ENCODE results near the gene ZNF836. TPM values are rescaled to one million over a fixed set of nuclear protein-coding genes. Genes with fewer than 3 reads are reported as not detected.

ZNF836 gene
- total and polyA plus RNA-seq, 9 of the 15 experiments (the other 6 are each of a cell fraction or from before 2014, with no cell fraction given) = 0.24 to 0.69 (median 0.64) TPM; not detected in 2

GRCh38 chr19:52197964-52198363, 26.5 kb upstream of the ZNF836 start:
- ATAC-seq (no peak), FAIRE-seq (no peak), DNase-seq (ENCODE audit: extremely low read depth in 1 of 4, low spot score in 3 of 4) (no peak)
- in situ Hi-C loops (cut with MboI) (no loop called here), intact Hi-C loops (cut with micrococcal nuclease) (no loop called here)
- Histone ChIP-seq H3K4me3 (no peak overlapping the region), H3K27ac (ENCODE audit: extremely low read depth, low read depth, low read length) (no peak overlapping the region), H3K4me2 (ENCODE audit: insufficient read depth, low read length) (no peak overlapping the region), H3K4me1 (replicated peaks in 1 of 2; ENCODE audit: control insufficient read depth in 2 of 2, insufficient read depth in 2 of 2, low read length in 2 of 2) (no peaks in the 10 kb centered on the region), H3K9ac (ENCODE audit: insufficient read depth in 1 of 2, low read depth in 2 of 2, low read length in 2 of 2) (no peak overlapping the region), H2AFZ (ENCODE audit: low read depth, low read length) (no peak overlapping the region), H3K9me1 (ENCODE audit: control insufficient read depth, insufficient read depth, low read length) (no peaks in the 10 kb centered on the region), H3K27me3 (ENCODE audit: control insufficient read depth in 2 of 2, insufficient read depth in 2 of 2, low read length in 2 of 2) (no peaks in the 10 kb centered on the region), H3K36me3 (ENCODE audit: control insufficient read depth, insufficient read depth, low read length) (peaks cover 93% of the 10 kb centered on the region), H3K9me3 (replicated peaks; ENCODE audit: control insufficient read depth, insufficient read depth, low read depth, low read length) (no peaks in the 10 kb centered on the region), H3K79me2 (ENCODE audit: control insufficient read depth, insufficient read depth, low read length) (peaks cover 89% of the 10 kb centered on the region), H4K20me1 (replicated peaks; ENCODE audit: control insufficient read depth, insufficient read depth, low read length) (peaks cover 2% of the 10 kb centered on the region)
- CTCF ChIA-PET (ENCODE audit: low intra/inter-chr PET ratio) = no interaction called here
- 98% methylated on average over 3 of the region's 3 CpGs for WGBS (ENCODE audit: insufficient coverage, low coverage, missing lambda C conversion rate)
- BruUV-seq (replicated peaks) = no TSS peak
- POLR2A ChIA-PET = interaction anchor here (0.9 to 2.5 kb wide), 2 partner anchors 9 kb away, joined by 3 to 10 read pairs; partner anchors contain the start of gene PPP2R1A
- TF ChIP-seq RBM25 (IDR thresholded peaks at IDR 0.05; ENCODE audit: low read depth, low read length, severe bottlenecking) = peak; percentile 80
- TF ChIP-seq FIP1L1 (IDR thresholded peaks at IDR 0.05; ENCODE audit: low read depth, low read length, poor library complexity, severe bottlenecking) = no peak
- TF ChIP-seq RUNX1 (IDR thresholded peaks at IDR 0.05; ENCODE audit: low read depth) = no peak
- TF ChIP-seq ADNP (tag; IDR thresholded peaks at IDR 0.05) = 0 out of 2 replicates have a peak, but pooled peaks have one; percentile 46
- 0 out of 4 replicates have a peak, but pooled peaks of 1 of the 2 experiments have one; percentile 16 for TF ChIP-seq KDM1A (IDR thresholded peaks at IDR 0.05)

Data from K562 (cell line).